Measurements from ENCODE around the gene SEMA3G. TPM values are rescaled to one million over a fixed set of nuclear protein-coding genes. Genes with fewer than 3 reads are reported as not detected.
A peak's percentile ranks its signal among the peaks of the same experiment; 100 is the strongest.

SEMA3G gene
- total and polyA plus RNA-seq, 4 donors: 5.1 to 30.8 (median 14.9) TPM

DNA sequence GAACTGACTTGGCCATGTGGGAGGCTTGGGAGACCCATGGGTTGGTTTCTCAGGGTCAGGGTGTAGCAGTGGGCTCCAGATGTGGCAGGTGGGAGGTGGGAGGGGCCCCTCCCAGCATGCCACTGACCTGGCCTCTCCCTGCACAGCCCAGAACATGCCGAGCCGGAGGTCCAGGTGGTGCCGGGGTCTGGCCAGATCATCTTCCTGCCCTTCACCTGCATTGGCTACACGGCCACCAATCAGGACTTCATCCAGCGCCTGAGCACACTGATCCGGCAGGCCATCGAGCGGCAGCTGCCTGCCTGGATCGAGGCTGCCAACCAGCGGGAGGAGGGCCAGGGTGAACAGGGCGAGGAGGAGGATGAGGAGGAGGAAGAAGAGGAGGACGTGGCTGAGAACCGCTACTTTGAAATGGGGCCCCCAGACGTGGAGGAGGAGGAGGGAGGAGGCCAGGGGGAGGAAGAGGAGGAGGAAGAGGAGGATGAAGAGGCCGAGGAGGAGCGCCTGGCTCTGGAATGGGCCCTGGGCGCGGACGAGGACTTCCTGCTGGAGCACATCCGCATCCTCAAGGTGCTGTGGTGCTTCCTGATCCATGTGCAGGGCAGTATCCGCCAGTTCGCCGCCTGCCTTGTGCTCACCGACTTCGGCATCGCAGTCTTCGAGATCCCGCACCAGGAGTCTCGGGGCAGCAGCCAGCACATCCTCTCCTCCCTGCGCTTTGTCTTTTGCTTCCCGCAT lies 42.3 kb upstream of the SEMA3G start:
- H3K27ac ChIP-seq (ENCODE audit: low read depth in 1 of 2, low read length in 1 of 2): no peak overlapping the region
- H3K9ac ChIP-seq (ENCODE audit: insufficient read depth in 1 of 2, low read length in 2 of 2): no peak overlapping the region
- peaks cover 0 to 2% (median 0%) of the 10 kb centered on the region in 4 donors for H3K9me3 ChIP-seq (ENCODE audit: control insufficient read depth in 4 of 4, insufficient read depth in 3 of 4, low read length in 3 of 4)
- DNase-seq: no peak
- ATAC-seq (ENCODE audit: insufficient read depth, low FRiP score): no peak
- peaks cover 2 to 79% (median 51%) of the 10 kb centered on the region in 4 donors for H3K36me3 ChIP-seq (ENCODE audit: control insufficient read depth in 4 of 4, insufficient read depth in 4 of 4, low read length in 4 of 4)
- WGBS, 2 donors: 94 to 95% methylated on average over 28 to 31 of the region's 31 CpGs
- peaks cover 0 to 30% (median 12%) of the 10 kb centered on the region in 5 donors for H3K4me1 ChIP-seq (ENCODE audit: control insufficient read depth in 5 of 5, insufficient read depth in 5 of 5, low read length in 5 of 5)
- H3K27me3 ChIP-seq (ENCODE audit: control insufficient read depth in 3 of 3, insufficient read depth in 3 of 3, low read length in 2 of 3): no peaks in the 10 kb centered on the region
- no peak overlapping the region for H3K4me3 ChIP-seq
- TF ChIP-seq, protein P1, sequence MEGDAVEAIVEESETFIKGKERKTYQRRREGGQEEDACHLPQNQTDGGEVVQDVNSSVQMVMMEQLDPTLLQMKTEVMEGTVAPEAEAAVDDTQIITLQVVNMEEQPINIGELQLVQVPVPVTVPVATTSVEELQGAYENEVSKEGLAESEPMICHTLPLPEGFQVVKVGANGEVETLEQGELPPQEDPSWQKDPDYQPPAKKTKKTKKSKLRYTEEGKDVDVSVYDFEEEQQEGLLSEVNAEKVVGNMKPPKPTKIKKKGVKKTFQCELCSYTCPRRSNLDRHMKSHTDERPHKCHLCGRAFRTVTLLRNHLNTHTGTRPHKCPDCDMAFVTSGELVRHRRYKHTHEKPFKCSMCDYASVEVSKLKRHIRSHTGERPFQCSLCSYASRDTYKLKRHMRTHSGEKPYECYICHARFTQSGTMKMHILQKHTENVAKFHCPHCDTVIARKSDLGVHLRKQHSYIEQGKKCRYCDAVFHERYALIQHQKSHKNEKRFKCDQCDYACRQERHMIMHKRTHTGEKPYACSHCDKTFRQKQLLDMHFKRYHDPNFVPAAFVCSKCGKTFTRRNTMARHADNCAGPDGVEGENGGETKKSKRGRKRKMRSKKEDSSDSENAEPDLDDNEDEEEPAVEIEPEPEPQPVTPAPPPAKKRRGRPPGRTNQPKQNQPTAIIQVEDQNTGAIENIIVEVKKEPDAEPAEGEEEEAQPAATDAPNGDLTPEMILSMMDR (IDR thresholded peaks at IDR 0.05; ENCODE audit: control extremely low read depth, extremely low read depth): no peak

DNA sequence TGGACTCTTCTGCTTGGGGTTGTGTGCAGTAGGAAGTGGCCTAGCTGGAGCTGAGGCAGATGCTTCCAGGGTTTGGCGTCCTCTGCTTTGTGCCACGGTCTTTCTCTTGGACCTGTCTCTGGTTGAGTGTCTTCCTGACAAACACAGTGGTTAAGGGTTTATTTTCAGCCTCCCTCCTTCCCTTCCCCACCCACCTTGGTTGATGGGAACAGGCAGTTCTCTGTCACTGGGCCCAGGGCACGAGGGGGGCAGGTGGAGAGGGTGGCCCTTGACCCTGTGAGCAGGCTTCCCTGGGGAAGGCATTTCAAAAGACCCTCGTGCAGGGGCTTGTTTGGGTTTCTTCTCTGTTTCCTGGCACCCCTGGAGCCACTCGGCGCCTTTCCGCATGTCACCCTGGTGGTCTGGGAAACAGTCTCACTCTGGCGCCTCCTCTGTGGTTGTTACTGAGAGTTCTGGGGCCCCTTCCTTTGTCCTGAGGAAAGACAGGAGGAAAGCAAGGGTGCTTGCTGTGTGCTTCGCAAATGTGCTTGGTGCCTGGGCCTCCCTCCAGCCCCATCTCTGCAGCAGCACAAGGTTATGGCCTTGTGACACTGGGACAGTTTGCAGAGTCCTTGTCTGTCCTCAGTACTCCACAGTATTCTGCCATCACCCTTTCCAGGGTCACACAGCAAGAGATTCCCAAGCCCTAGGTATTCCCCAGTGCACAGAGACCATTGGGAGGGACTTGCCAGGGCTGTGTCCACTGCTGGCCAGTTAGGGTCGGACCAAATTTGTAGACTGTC lies 40.0 kb upstream of the SEMA3G start:
- no peak for DNase-seq
- H3K4me3 ChIP-seq: no peak overlapping the region

DNA sequence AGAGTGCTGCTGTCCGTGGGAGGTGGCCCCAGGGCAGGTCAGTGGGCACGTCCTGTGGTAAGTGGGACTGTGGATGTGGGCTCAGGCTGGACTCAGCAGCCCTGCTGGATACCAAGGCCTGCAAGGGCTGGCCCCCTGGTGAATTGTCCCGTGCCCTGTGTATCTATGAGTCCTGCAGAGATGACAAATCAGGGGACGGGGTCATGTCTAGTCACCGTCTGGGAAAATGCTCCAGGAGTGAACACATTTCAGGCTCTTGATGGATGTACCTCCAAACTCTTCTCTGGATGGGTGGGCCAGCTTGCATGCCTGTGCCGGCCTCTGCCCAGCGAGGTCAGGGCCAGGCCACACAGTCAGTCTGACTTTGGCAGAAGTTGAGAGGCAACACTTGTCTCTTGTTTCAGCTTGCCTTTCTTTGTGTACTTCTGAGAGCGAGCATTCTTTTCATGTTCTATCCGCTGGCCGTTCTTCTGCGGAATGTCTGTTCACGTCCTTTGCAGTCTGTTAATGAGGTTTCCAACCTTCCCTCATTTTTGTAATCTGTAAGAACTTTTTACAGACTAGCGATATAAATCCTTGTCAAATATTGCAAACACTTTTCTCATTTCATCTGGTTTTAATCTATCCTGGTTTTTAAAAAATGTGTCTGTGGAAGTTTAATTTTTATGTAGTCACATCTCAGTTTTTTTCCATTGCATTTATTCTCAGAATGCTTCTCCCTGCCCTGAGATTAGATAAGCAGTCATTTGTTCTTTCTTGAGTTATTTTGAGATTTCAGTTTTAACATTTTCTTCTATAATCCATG lies 38.9 kb upstream of the SEMA3G start:
- Histone ChIP-seq H3K4me1 (ENCODE audit: control insufficient read depth in 5 of 5, insufficient read depth in 5 of 5, low read length in 5 of 5) (peaks cover 0 to 20% (median 5%) of the 10 kb centered on the region in 5 donors), H3K36me3 (ENCODE audit: control insufficient read depth in 4 of 4, insufficient read depth in 4 of 4, low read length in 4 of 4) (peaks cover 13 to 79% (median 48%) of the 10 kb centered on the region in 4 donors), H3K4me3 (no peak overlapping the region), H3K27ac (ENCODE audit: low read depth in 1 of 2, low read length in 1 of 2) (peak overlapping the region in 1 of 2 donors; percentile 3), H3K9me3 (ENCODE audit: control insufficient read depth in 4 of 4, insufficient read depth in 3 of 4, low read length in 3 of 4) (no peaks in the 10 kb centered on the region), H3K27me3 (ENCODE audit: control insufficient read depth in 3 of 3, insufficient read depth in 3 of 3, low read length in 2 of 3) (no peaks in the 10 kb centered on the region), H3K9ac (ENCODE audit: insufficient read depth in 1 of 2, low read length in 2 of 2) (peak overlapping the region in 1 of 2 donors; percentile 34)
- TF ChIP-seq, protein P1 (IDR thresholded peaks at IDR 0.05; ENCODE audit: control extremely low read depth, extremely low read depth): no peak
- 76 to 91% methylated on average over 13 of the region's 13 CpGs for WGBS, 2 donors
- DNase-seq: peak; percentile 70 to 79 (median 75)
- ATAC-seq (ENCODE audit: insufficient read depth, low FRiP score): no peak

More for the DNA sequence above, 40.0 kb upstream of the SEMA3G start:
- no peaks in the 10 kb centered on the region for H3K27me3 ChIP-seq (ENCODE audit: control insufficient read depth in 3 of 3, insufficient read depth in 3 of 3, low read length in 2 of 3)
- H3K4me1 ChIP-seq (ENCODE audit: control insufficient read depth in 5 of 5, insufficient read depth in 5 of 5, low read length in 5 of 5): peaks cover 0 to 23% (median 11%) of the 10 kb centered on the region in 5 donors
- H3K9me3 ChIP-seq (ENCODE audit: control insufficient read depth in 4 of 4, insufficient read depth in 3 of 4, low read length in 3 of 4): no peaks in the 10 kb centered on the region
- H3K27ac ChIP-seq (ENCODE audit: low read depth in 1 of 2, low read length in 1 of 2): peak overlapping the region in 1 of 2 donors; percentile 37
- WGBS, 2 donors: 70 to 80% methylated on average over 10 of the region's 10 CpGs
- no peak for ATAC-seq (ENCODE audit: insufficient read depth, low FRiP score)
- peaks cover 6 to 79% (median 47%) of the 10 kb centered on the region in 4 donors for H3K36me3 ChIP-seq (ENCODE audit: control insufficient read depth in 4 of 4, insufficient read depth in 4 of 4, low read length in 4 of 4)
- TF ChIP-seq, protein P1 (IDR thresholded peaks at IDR 0.05; ENCODE audit: control extremely low read depth, extremely low read depth): no peak
- peak overlapping the region in 1 of 2 donors; percentile 13 for H3K9ac ChIP-seq (ENCODE audit: insufficient read depth in 1 of 2, low read length in 2 of 2)
